Psoas muscle (tissue), 8 donors: ENCODE measurements around the gene TBXAS1. TPM values are rescaled to one million over a fixed set of nuclear protein-coding genes. Genes with fewer than 3 reads are reported as not detected.

ENCODE experiments used
- ATAC-seq, 4 donors: fragments of 200-7000 bp; cut with Tn5 transposase; one replicate each; pipeline ENCODE4 v1.9.1; 2020; ENCODE audit warnings: moderate library complexity in 3 of 4, mild to moderate bottlenecking in 2 of 4
- DNase-seq, 2 donors: peaks; one replicate each; pipeline ENCODE4 v3.0.0-alpha.2; 2020
- H3K27ac ChIP-seq: fragments of 200-600 bp; one replicate; pipeline ENCODE4 v1.8.0; 2022
- H3K27me3 ChIP-seq, 3 donors: fragments of 200-600 bp in 1 of 3; one replicate each; pipeline versions ENCODE4 v1.6.1 to v1.8.0; 2013 to 2022; ENCODE audit warnings: low read length in 2 of 3, mild to moderate bottlenecking in 2 of 3, moderate library complexity in 1 of 3; ENCODE audit not compliant: insufficient read depth in 3 of 3
- H3K36me3 ChIP-seq, 2 donors: fragments of 200-600 bp in 1 of 2; one replicate each; pipeline versions ENCODE4 v1.6.1 to v1.8.0; 2013 to 2022; ENCODE audit warnings: low read depth in 1 of 2, mild to moderate bottlenecking in 1 of 2, moderate library complexity in 1 of 2; ENCODE audit not compliant: insufficient read depth in 1 of 2
- H3K4me1 ChIP-seq: fragments of 200-600 bp; one replicate; pipeline ENCODE4 v1.8.0; 2022
- H3K4me3 ChIP-seq: fragments of 200-600 bp; one replicate; pipeline ENCODE4 v1.8.0; 2022; ENCODE audit warnings: mild to moderate bottlenecking
- H3K9me3 ChIP-seq: fragments of 200-600 bp; one replicate; pipeline ENCODE4 v1.8.0; 2022
- WGBS, 3 donors: extraction: QIAGEN DNeasy Blood & Tissue Kit; methylation state at CpG; one replicate each; pipeline versions ENCODE4 v1.1.6 to v1.1.7; 2013; 5-methylcytosine and 5-hydroxymethylcytosine counted together
- intact Hi-C, 2 donors: fragments of 100-400 bp; cut with DNase I; formaldehyde crosslinking; loops; one replicate each; pipeline versions ENCODE4 v1.11.0 to v1.14.2; 2022
- polyA plus RNA-seq, 3 donors: library from polyadenylated mRNA; stranded (reverse); fragments of 200-250 nt; gene quantifications; one replicate each; pipeline ENCODE4 v1.2.3, GENCODE V29; 2013
- total RNA-seq, 4 donors: library from RNA; stranded (reverse); fragmentation: NEBNext Ultra II Directional in 2 of 4; extraction: Animal tissue kit (Norgen Biotek cat#: 25700) in 2 of 4; gene quantifications; one replicate each; pipeline versions ENCODE4 v1.2.1 to v1.2.4, GENCODE V29; 2021 to 2023
- TF ChIP-seq, protein P1 (sequence below): fragments of 200-600 bp; IDR thresholded peaks from one replicate; pipeline ENCODE4 v1.8.0; 2022; ENCODE audit warnings: antibody characterized with exemption
- donor health status: healthy with polysubstance abuse.
- donor health status: DM: no; HTN: no; CAD: no; lungs with moderate emphysema.
- donor health status: Bipolar disorder and iron deficiency.
- donor health status: healthy.
- donor health status: DM: yes; HTN: yes; CAD: no.
- donor health status: DM: no; HTN: no; CAD: no.
- donor health status: DM: no; HTN: no; CAD: no.
- donor health status: DM: yes; HTN: yes; CAD: no.

Gene TBXAS1
- total and polyA plus RNA-seq, 7 donors, result 0.90 to 2.9 (median 2.0) TPM

DNA sequence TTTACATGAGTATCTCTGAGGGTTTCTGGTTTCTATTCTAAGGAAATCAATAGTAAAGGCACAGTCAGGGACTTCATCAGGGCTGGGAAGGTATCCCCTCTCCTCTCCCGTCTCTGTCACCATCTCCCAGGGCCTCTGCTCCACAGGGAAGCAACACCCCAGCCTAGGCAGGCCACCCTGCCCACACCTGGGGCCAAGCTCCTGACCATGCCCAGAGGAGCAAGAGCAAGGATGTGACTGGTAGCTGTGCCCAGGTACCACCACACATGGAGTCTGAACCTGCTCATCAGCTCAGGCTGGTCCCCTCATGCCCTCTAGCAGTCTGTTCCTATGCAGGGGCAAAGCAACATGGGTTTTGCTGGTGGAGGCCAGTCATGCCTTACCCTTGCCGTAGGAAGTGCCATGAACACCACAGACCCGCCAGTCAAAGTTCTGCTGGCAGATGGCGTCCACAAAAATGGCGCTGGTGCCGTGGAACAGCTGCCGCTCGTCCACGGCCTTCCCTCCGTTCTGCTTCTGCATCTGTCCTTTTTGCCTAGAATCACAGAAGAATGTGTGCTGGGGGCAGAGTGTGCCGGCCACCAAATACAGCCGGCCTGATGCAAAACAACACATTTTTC is 196.9 kb downstream of the TBXAS1 start:
- DNase-seq (no peak), ATAC-seq (no peak)
- 81 to 88% (median 85%) methylated on average over 12 of the region's 12 CpGs for WGBS, 3 donors
- no peak overlapping the region for H3K27ac ChIP-seq
- H3K4me1 ChIP-seq, result no peaks in the 10 kb centered on the region
- no peaks in the 10 kb centered on the region for H3K27me3 ChIP-seq
- TF ChIP-seq, protein P1, sequence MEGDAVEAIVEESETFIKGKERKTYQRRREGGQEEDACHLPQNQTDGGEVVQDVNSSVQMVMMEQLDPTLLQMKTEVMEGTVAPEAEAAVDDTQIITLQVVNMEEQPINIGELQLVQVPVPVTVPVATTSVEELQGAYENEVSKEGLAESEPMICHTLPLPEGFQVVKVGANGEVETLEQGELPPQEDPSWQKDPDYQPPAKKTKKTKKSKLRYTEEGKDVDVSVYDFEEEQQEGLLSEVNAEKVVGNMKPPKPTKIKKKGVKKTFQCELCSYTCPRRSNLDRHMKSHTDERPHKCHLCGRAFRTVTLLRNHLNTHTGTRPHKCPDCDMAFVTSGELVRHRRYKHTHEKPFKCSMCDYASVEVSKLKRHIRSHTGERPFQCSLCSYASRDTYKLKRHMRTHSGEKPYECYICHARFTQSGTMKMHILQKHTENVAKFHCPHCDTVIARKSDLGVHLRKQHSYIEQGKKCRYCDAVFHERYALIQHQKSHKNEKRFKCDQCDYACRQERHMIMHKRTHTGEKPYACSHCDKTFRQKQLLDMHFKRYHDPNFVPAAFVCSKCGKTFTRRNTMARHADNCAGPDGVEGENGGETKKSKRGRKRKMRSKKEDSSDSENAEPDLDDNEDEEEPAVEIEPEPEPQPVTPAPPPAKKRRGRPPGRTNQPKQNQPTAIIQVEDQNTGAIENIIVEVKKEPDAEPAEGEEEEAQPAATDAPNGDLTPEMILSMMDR, result no peak
- H3K36me3 ChIP-seq, result peaks cover 0 to 18% of the 10 kb centered on the region in 2 donors
- H3K4me3 ChIP-seq, result no peak overlapping the region
- intact Hi-C loops, result no loop called here
- no peaks in the 10 kb centered on the region for H3K9me3 ChIP-seq

DNA sequence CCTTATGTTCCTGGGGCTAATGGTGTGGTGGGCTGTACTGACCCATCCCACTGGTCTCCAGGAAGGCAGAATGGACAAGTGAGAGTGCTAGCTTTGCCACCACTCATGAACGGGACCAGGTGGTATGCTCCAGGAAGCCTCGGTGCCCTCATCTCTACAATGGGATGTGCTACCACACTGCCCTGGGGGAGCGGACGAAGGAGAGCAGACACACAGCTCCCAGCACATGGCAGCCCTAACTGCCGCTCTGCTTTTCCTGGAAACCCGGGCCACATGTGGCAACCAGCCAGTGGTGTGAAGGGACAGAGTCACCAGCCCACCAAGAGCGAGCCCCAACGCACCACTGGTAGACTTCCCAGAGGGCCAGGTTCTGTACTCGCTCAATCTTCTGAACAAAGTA is 197.9 kb downstream of the TBXAS1 start:
- ATAC-seq (no peak), DNase-seq (no peak)
- Histone ChIP-seq H3K27me3 (no peaks in the 10 kb centered on the region), H3K4me3 (no peak overlapping the region), H3K36me3 (peaks cover 0 to 18% of the 10 kb centered on the region in 2 donors), H3K9me3 (no peaks in the 10 kb centered on the region), H3K27ac (no peak overlapping the region), H3K4me1 (no peaks in the 10 kb centered on the region)
- 94 to 97% (median 96%) methylated on average over 9 of the region's 9 CpGs for WGBS, 3 donors
- TF ChIP-seq, protein P1, result no peak
- intact Hi-C loops, result no loop called here

DNA sequence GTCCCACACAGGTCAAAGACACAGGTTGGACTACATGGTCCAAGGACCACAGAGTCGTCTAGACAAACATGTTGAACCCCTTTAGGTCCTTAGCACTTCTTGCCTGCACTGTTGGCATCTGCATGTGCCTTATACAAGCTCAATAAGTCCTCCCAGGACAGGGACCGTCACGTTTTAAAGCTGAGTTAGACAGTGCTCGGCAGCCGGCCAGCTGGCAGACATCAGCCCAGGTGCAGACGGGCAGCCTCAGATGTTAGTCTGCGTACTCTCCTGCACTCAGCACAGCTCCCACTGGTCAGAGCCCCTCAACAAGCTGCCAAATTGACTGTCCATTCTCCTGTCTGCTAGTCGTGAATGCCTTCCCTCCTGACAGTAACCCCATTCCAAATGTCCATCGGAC is 198.8 kb downstream of the TBXAS1 start:
- Histone ChIP-seq H3K27me3 (no peaks in the 10 kb centered on the region), H3K4me1 (no peaks in the 10 kb centered on the region), H3K36me3 (peaks cover 0 to 18% of the 10 kb centered on the region in 2 donors), H3K27ac (no peak overlapping the region), H3K9me3 (no peaks in the 10 kb centered on the region), H3K4me3 (no peak overlapping the region)
- intact Hi-C loops, result no loop called here
- DNase-seq (no peak), ATAC-seq (peak in 1 of 4 donors; percentile 43)
- whole genome bisulfite sequencing, 3 donors, result 39 to 54% (median 43%) methylated on average over 9 of the region's 9 CpGs
- TF ChIP-seq, protein P1, result no peak

DNA sequence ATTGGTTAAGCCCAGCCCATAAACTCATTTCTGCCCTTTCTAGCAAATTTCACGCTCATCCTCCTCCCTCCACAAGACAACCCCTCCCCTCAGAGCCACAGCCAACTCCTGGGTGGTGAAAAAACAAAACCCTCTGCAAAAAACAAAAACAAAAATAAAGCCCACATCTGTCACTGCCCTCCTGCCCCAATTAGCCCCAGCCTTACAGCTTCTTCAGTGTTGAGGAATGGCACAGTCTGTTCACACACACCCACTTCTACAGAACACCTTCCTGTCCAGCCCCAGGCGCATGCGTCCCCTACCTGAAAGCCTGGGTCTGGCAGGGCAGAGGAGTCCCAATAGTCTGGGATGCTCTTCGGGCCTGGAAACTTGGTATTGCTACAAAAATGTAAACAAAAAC is 199.2 kb downstream of the TBXAS1 start:
- DNase-seq, result no peak
- no peak overlapping the region for H3K27ac ChIP-seq
- H3K4me3 ChIP-seq, result no peak overlapping the region
- 86 to 90% (median 87%) methylated on average over 4 of the region's 4 CpGs for WGBS, 3 donors
- H3K27me3 ChIP-seq, result no peaks in the 10 kb centered on the region
- H3K4me1 ChIP-seq, result no peaks in the 10 kb centered on the region
- intact Hi-C loops, result no loop called here
- no peak for ATAC-seq
- TF ChIP-seq, protein P1, result no peak
- H3K9me3 ChIP-seq, result no peaks in the 10 kb centered on the region
- peaks cover 0 to 19% of the 10 kb centered on the region in 2 donors for H3K36me3 ChIP-seq

DNA sequence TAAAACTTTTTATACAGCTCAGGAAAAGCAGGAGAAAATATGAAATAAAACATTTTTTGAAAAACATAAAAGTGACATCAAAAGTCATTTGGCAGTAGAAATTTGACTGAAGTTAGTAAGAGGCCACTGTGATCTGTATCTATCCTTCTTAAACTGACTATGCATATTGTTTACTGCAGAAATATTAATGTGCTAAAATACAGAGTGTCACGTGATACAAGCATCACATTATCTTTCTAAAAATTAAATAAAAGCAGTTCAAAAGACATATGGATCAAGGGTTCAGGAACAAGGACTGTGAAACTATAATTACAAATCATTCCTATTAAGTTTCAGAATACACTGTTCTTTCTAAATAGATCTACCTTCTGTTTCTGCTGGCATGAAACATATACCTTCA is 200.0 kb downstream of the TBXAS1 start:
- TF ChIP-seq, protein P1, result no peak
- H3K27me3 ChIP-seq, result no peaks in the 10 kb centered on the region
- intact Hi-C loops, result no loop called here
- H3K4me1 ChIP-seq, result no peaks in the 10 kb centered on the region
- H3K27ac ChIP-seq, result no peak overlapping the region
- no peaks in the 10 kb centered on the region for H3K9me3 ChIP-seq
- ATAC-seq, result no peak
- no peak for DNase-seq
- peaks cover 0 to 21% of the 10 kb centered on the region in 2 donors for H3K36me3 ChIP-seq
- WGBS, 3 donors, result 84 to 91% (median 86%) methylated on average over 1 of the region's 1 CpG
- H3K4me3 ChIP-seq, result no peak overlapping the region
